Vagina (tissue), 2 donors: Measurements from ENCODE around the gene PADI1. TPM values are rescaled to one million over a fixed set of nuclear protein-coding genes. Genes with fewer than 3 reads are reported as not detected.
A peak's percentile ranks its signal among the peaks of the same experiment; 100 is the strongest.

Experiments
- DNase-seq, 2 donors: peaks; one replicate each; pipeline ENCODE4 v3.0.0-alpha.2; 2017; ENCODE audit errors: extremely low spot score in 2 of 2
- H3K27ac ChIP-seq: fragments of 200-600 bp; sonication (generic); one replicate; pipeline ENCODE4 v1.5.1; 2019
- H3K27me3 ChIP-seq: fragments of 200-600 bp; sonication (generic); one replicate; pipeline ENCODE4 v1.5.1; 2019
- H3K36me3 ChIP-seq, 2 donors: fragments of 200-600 bp; sonication (generic); one replicate each; pipeline ENCODE4 v1.5.1; 2017 to 2019
- H3K4me1 ChIP-seq: fragments of 200-600 bp; sonication (generic); one replicate; pipeline ENCODE4 v1.5.1; 2019
- H3K4me3 ChIP-seq, 2 donors: fragments of 200-600 bp; sonication (generic); 1 replicate in 1 of 2; 2 replicates in 1 of 2; pipeline ENCODE4 v1.5.1; 2016 to 2019
- H3K9me3 ChIP-seq: fragments of 200-600 bp; sonication (generic); one replicate; pipeline ENCODE4 v1.5.1; 2019
- POLR2A ChIP-seq, 2 donors: fragments of 450-650 bp; IDR thresholded peaks; one replicate each; pipeline ENCODE4 v1.6.1; 2017; ENCODE audit warnings: antibody characterized with exemption in 2 of 2, mild to moderate bottlenecking in 2 of 2, moderate library complexity in 2 of 2
- POLR2AphosphoS5 ChIP-seq, 2 donors: sonication (generic); formaldehyde crosslinking; IDR thresholded peaks; one replicate each; pipeline ENCODE4 v1.9.0; 2017; ENCODE audit warnings: antibody characterized with exemption in 2 of 2, mild to moderate bottlenecking in 2 of 2, low read depth in 1 of 2; ENCODE audit not compliant: insufficient read depth in 1 of 2
- intact Hi-C: fragments of 100-400 bp; cut with DNase I; formaldehyde crosslinking; loops from one replicate; pipeline ENCODE4 v1.15.1; 2023
- total RNA-seq: library from RNA; depleted of rRNA; stranded (reverse); fragments of >200 nt; gene quantifications from one replicate; pipeline ENCODE4 v1.2.3, GENCODE V29; 2016
- TF ChIP-seq, protein P1 (sequence below), 3 experiments: fragments of 450-650 bp in 2 of 3; fragments of 200-600 bp in 1 of 3; sonication (generic) in 1 of 3; IDR thresholded peaks; one replicate each; pipeline ENCODE4 v1.5.1; 2017 to 2019; ENCODE audit warnings: antibody characterized with exemption in 3 of 3, mild to moderate bottlenecking in 2 of 3, moderate library complexity in 2 of 3

PADI1 gene
- total RNA-seq, 1 donor from 2014 or later: 46.4 TPM

DNA sequence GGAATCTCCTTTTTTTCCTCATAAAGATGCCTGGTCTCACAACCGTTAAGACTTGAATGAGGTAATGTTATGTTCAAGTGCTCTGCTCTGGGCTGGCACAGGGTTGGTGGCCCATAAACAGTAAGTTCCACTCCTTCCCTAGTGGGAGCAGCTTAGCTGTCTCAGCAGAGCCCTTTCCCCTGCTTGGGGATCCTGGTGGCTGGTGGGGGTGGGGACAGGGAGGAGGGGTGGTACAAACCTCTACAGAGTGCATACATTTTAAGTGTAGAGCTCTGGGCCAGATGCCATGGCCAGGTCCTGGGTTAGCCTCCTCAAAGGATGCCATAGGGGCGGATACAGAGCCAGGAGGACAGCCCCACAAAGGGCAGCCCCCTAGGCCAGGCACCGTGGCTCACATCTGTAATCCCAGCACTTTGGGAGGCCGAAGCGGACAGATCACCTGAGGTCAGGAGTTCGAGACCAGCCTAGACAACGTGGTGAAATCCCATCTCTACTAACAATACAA, 20.7 kb upstream of the PADI1 start:
- Histone ChIP-seq H3K9me3 (no peaks in the 10 kb centered on the region), H3K27me3 (no peaks in the 10 kb centered on the region), H3K4me1 (peaks cover 8% of the 10 kb centered on the region), H3K27ac (no peak overlapping the region), H3K4me3 (no peak overlapping the region), H3K36me3 (no peaks in the 10 kb centered on the region)
- peak in 1 of 2 donors; percentile 61 for DNase-seq
- TF ChIP-seq, protein P1, sequence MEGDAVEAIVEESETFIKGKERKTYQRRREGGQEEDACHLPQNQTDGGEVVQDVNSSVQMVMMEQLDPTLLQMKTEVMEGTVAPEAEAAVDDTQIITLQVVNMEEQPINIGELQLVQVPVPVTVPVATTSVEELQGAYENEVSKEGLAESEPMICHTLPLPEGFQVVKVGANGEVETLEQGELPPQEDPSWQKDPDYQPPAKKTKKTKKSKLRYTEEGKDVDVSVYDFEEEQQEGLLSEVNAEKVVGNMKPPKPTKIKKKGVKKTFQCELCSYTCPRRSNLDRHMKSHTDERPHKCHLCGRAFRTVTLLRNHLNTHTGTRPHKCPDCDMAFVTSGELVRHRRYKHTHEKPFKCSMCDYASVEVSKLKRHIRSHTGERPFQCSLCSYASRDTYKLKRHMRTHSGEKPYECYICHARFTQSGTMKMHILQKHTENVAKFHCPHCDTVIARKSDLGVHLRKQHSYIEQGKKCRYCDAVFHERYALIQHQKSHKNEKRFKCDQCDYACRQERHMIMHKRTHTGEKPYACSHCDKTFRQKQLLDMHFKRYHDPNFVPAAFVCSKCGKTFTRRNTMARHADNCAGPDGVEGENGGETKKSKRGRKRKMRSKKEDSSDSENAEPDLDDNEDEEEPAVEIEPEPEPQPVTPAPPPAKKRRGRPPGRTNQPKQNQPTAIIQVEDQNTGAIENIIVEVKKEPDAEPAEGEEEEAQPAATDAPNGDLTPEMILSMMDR (IDR thresholded peaks at IDR 0.05): no peak
- TF ChIP-seq POLR2A (IDR thresholded peaks at IDR 0.05) (no peak), POLR2AphosphoS5 (IDR thresholded peaks at IDR 0.05; ENCODE audit: insufficient read depth in 1 of 2, low read depth in 1 of 2) (no peak)
- intact Hi-C loops: no loop called here

DNA sequence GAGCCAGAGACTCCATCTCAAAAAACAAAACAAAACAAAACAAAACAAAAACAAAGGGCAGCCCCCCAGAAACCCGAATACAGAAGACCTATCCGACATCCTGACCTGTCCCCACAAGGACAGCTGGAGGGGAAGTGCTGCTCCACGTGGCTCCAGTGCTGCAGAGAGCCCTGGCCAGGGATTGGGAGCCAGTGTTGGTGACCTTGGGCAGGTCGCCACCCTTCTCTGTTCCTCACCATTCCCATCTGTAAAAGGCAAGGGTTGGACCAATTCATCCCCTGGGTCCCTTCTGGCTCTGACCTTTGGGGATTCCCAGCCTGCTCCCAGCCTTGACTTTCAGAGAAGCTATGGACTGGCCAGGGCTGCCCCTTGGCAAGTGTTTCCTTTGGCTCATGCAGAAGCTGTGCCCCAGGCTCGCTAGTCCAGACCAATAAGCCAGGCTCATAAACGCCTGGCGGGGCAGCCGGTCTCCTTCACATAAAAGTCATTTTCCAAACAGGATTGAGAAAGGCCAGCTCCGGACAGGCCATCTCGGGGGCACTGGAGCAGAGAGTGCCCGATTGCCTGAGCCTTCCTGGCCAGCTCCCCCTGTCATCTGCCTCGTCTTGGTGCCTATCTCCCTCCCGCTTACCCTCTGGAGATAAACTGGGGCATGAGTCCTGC, 20.0 kb upstream of the PADI1 start:
- no peaks in the 10 kb centered on the region for H3K9me3 ChIP-seq
- no peak overlapping the region for H3K27ac ChIP-seq
- H3K36me3 ChIP-seq: no peaks in the 10 kb centered on the region
- no peak for TF ChIP-seq POLR2A (IDR thresholded peaks at IDR 0.05)
- TF ChIP-seq POLR2AphosphoS5 (IDR thresholded peaks at IDR 0.05; ENCODE audit: insufficient read depth in 1 of 2, low read depth in 1 of 2): no peak
- TF ChIP-seq, protein P1 (IDR thresholded peaks at IDR 0.05): no peak
- intact Hi-C loops: no loop called here
- no peak overlapping the region for H3K4me3 ChIP-seq
- peaks cover 8% of the 10 kb centered on the region for H3K4me1 ChIP-seq
- no peaks in the 10 kb centered on the region for H3K27me3 ChIP-seq
- peak in 1 of 2 donors; percentile 81 for DNase-seq

DNA sequence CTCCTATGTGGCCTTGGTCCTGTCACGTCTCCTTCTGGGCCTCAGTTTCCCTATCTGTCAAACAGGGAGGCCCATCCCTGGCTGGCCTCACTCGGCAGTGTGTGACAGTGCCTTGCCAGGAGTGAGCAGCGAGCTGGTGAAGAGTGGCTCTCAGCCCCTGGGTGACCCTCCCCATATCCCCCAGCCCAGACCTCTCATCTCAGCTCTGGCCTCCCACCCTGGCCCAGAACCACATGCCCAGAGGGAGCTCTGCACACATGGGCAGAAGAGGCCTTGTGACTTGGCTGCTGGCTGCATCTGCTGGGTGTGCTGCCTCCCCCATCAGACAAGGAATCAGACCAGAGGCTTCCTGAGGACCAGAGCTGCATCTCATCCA, 19.5 kb upstream of the PADI1 start:
- TF ChIP-seq POLR2AphosphoS5 (IDR thresholded peaks at IDR 0.05; ENCODE audit: insufficient read depth in 1 of 2, low read depth in 1 of 2): no peak
- TF ChIP-seq, protein P1 (IDR thresholded peaks at IDR 0.05): no peak
- no peak for TF ChIP-seq POLR2A (IDR thresholded peaks at IDR 0.05)
- Histone ChIP-seq H3K9me3 (no peaks in the 10 kb centered on the region), H3K27ac (no peak overlapping the region), H3K27me3 (no peaks in the 10 kb centered on the region), H3K4me3 (no peak overlapping the region), H3K36me3 (no peaks in the 10 kb centered on the region), H3K4me1 (peaks cover 8% of the 10 kb centered on the region)
- peak in 1 of 2 donors; percentile 58 for DNase-seq
- intact Hi-C loops: no loop called here

DNA sequence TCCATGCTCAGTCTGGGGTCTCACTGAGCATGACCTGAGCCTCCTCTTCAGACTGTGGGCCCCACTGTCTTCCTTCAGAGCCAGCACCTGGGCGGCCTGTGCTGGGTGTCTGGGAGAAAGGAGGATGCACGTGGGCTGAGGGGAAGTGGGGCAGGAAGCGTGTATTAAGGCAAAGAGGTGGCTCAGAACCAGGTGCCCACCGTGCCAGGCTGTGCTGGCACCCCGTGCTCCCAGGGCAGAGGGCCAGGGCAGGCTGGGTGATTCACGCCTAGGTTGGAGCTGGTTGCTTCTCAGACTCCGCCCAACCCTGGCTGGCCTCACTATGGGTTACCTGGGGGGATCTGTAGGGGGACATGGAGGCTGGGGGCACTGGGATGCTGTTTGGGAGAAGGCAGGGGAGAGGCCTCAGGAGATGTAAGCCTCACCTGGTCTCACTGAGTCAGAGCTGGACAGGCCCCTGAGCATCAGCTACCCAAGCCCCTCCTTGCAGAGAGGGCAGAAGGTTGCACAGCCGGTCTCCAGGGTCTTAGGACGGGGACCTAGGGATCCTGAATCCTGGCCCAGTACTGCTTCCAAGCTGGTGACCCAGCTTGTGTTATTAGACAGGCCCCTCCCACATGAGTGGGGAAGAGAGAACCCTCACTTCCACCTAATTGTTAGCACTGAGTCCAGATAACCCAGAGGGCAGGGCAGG, 18.6 kb upstream of the PADI1 start:
- H3K27ac ChIP-seq: no peak overlapping the region
- TF ChIP-seq POLR2A (IDR thresholded peaks at IDR 0.05): no peak
- no peak for TF ChIP-seq POLR2AphosphoS5 (IDR thresholded peaks at IDR 0.05; ENCODE audit: insufficient read depth in 1 of 2, low read depth in 1 of 2)
- TF ChIP-seq, protein P1 (IDR thresholded peaks at IDR 0.05): no peak
- H3K27me3 ChIP-seq: no peaks in the 10 kb centered on the region
- no peaks in the 10 kb centered on the region for H3K36me3 ChIP-seq
- peaks cover 8% of the 10 kb centered on the region for H3K4me1 ChIP-seq
- no peaks in the 10 kb centered on the region for H3K9me3 ChIP-seq
- DNase-seq: peak in 1 of 2 donors; percentile 93
- H3K4me3 ChIP-seq: no peak overlapping the region
- intact Hi-C loops: no loop called here

DNA sequence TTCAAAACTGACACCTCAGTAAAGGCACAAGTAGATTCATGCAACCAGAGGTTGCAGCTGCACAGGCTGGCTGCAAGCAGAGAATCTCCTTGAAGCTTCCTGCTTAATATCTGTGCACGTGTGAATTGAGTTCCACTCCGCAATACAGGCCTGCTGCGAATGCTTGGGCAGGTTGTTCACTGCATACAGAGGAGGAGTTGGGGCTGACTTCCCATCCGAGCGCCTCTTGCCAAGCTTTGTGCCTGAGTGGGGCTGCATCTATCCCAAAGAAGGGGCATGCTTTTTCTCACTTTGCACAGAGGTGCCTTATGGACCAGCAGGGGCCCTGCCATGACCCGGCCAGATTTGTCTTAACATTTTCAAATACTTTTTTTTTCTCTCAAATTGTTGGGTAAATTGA, 17.9 kb upstream of the PADI1 start:
- peaks cover 8% of the 10 kb centered on the region for H3K4me1 ChIP-seq
- intact Hi-C loops: no loop called here
- no peaks in the 10 kb centered on the region for H3K36me3 ChIP-seq
- no peaks in the 10 kb centered on the region for H3K9me3 ChIP-seq
- peak in 1 of 2 donors; percentile 95 for DNase-seq
- no peak overlapping the region for H3K27ac ChIP-seq
- H3K4me3 ChIP-seq: no peak overlapping the region
- TF ChIP-seq, protein P1 (IDR thresholded peaks at IDR 0.05): no peak
- TF ChIP-seq POLR2AphosphoS5 (IDR thresholded peaks at IDR 0.05; ENCODE audit: insufficient read depth in 1 of 2, low read depth in 1 of 2) (no peak), POLR2A (IDR thresholded peaks at IDR 0.05) (no peak)
- H3K27me3 ChIP-seq: no peaks in the 10 kb centered on the region
